ENCODE results near the gene BMPER.

DNA sequence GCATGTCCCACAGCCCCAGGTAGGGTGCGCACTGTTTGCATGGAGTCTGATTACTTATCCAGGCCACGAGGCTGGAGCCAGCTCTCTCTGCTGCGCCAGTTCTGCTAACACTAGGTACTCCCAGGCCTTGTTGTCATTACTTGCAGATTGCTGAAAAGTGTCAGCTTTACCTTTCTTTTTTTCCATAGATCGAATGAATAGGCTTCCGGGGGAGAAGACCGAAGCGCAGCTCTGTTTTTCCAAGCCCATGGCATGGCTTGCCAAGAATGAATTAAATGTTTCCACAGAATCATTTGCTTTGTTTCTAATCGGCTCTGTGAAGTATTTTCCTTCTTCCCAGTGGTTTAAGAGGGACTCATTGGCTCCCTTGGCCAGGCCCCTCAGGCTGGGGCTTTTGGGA lies 285.8 kb downstream of the BMPER start:
- TF ChIP-seq, protein P1, sequence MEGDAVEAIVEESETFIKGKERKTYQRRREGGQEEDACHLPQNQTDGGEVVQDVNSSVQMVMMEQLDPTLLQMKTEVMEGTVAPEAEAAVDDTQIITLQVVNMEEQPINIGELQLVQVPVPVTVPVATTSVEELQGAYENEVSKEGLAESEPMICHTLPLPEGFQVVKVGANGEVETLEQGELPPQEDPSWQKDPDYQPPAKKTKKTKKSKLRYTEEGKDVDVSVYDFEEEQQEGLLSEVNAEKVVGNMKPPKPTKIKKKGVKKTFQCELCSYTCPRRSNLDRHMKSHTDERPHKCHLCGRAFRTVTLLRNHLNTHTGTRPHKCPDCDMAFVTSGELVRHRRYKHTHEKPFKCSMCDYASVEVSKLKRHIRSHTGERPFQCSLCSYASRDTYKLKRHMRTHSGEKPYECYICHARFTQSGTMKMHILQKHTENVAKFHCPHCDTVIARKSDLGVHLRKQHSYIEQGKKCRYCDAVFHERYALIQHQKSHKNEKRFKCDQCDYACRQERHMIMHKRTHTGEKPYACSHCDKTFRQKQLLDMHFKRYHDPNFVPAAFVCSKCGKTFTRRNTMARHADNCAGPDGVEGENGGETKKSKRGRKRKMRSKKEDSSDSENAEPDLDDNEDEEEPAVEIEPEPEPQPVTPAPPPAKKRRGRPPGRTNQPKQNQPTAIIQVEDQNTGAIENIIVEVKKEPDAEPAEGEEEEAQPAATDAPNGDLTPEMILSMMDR (IDR thresholded peaks at IDR 0.05): no peak
- TF ChIP-seq POLR2AphosphoS5 (IDR thresholded peaks at IDR 0.05; ENCODE audit: low read depth, low read length) (no peak), SIN3A (IDR thresholded peaks at IDR 0.05; ENCODE audit: borderline replicate concordance, insufficient read depth, low read depth, low read length) (no peak), TCF7L2 (IDR thresholded peaks at IDR 0.05; ENCODE audit: low read depth, low read length) (no peak)
- TF ChIP-seq, protein P2, sequence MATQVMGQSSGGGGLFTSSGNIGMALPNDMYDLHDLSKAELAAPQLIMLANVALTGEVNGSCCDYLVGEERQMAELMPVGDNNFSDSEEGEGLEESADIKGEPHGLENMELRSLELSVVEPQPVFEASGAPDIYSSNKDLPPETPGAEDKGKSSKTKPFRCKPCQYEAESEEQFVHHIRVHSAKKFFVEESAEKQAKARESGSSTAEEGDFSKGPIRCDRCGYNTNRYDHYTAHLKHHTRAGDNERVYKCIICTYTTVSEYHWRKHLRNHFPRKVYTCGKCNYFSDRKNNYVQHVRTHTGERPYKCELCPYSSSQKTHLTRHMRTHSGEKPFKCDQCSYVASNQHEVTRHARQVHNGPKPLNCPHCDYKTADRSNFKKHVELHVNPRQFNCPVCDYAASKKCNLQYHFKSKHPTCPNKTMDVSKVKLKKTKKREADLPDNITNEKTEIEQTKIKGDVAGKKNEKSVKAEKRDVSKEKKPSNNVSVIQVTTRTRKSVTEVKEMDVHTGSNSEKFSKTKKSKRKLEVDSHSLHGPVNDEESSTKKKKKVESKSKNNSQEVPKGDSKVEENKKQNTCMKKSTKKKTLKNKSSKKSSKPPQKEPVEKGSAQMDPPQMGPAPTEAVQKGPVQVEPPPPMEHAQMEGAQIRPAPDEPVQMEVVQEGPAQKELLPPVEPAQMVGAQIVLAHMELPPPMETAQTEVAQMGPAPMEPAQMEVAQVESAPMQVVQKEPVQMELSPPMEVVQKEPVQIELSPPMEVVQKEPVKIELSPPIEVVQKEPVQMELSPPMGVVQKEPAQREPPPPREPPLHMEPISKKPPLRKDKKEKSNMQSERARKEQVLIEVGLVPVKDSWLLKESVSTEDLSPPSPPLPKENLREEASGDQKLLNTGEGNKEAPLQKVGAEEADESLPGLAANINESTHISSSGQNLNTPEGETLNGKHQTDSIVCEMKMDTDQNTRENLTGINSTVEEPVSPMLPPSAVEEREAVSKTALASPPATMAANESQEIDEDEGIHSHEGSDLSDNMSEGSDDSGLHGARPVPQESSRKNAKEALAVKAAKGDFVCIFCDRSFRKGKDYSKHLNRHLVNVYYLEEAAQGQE (IDR thresholded peaks at IDR 0.05; ENCODE audit: insufficient read depth in 1 of 2, low read depth in 2 of 2, low read length in 1 of 2): no peak
